ENCODE measurements around the gene LHX4.
A peak's percentile ranks its signal among the peaks of the same experiment; 100 is the strongest.

LHX4 gene

DNA sequence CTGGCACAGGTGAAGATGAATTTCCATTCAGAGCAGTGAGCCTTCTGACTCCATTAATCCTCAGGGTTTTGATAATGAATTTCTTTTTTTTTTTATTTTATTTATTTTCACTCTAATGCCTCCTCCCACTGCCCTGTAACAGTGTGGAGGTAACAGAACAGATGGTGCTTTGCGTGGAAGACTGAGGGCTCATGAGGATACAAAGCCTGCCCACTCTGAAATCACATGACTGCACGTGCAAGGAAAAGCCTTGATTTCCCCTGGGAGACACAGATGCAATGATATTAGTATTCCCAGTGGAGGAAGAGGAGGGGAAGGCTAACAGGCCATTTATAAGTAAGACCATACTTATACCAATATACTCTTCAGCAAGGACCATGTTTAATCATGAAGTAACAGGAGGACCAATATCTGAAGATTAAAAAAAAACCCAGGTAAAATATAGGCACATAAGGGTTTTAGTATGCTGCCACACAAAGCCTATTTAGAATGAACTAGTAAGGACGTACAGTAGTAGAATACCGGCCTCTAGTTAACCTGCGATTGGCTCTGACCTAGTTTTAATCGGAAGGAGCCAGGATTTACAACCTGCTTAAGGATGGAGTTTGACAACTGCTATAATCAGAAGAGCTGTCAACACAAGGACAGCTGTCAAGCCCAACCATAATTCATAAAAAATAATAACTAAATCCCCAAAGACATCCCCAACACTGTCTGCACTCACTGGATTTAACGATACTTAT is 69.6 kb downstream of the LHX4 start:
- DNase-seq (ENCODE audit: low read depth in 2 of 2), result no peak

DNA sequence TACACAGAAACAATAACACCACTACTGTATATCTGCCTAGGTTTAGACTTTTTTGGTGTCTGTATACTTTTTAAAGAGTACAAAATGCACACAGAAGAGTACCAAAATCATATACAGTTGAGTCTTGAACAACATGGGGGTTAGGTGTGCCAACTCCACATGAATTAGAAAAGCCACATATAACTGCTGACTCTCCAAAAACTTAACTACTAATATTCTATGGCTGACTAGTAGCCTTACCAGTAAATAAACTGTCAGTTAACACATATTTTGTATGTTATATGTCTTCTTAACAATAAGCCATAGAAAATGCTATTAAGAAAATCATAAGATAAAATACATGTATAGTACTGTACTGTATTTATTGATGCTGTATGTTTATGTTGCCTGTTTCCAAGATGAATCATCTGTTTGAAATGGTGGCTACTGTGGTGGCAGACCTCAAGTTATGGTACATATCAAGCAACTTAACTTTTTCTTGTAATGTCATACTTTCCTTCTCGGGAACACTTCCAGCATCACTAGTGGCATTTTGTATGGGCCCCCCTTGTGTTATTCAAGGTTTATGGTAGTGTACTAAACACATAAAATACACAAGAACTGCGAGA is 71.2 kb downstream of the LHX4 start:
- DNase-seq (ENCODE audit: low read depth in 2 of 2), result no peak

DNA sequence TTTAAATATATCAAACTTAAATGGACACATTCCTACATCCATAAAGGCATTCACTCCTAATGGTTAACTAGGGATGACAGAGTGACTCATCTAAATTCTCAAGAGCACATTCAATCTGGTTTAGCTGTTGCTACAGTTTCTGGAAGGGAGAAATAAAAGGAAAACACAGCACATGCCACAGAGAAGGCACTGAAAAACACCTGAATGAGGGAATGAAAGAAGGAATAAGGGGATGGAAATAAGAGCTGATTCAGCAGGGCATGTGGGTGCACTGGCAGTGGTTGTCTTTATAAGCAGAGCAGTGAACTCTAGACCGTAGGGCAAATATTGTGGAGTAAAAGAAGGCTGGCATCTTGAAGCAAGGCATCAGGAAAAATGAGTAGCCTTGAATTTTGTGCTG is 79.3 kb downstream of the LHX4 start:
- peak; percentile 26 to 45 for DNase-seq (ENCODE audit: low read depth in 2 of 2)

DNA sequence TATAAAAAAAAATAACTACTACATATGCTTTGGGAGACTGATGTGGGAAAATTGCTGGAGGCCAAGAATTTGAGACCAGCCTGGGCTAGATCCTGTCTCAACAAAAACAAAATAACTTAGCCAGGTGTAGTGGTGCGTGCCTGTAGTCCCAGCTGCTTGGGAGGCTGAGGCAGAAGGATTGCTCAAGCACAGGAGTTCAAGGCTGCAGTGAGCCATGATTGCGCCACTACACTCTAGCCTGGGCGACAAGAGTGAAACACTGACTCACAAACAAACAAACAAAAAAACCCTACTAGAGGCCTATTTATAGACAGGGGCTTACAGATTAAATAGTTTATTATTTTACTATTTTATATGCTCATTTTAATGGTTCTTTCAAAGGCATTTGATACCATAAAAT is 80.0 kb downstream of the LHX4 start:
- DNase-seq (ENCODE audit: low read depth in 2 of 2), result no peak

DNA sequence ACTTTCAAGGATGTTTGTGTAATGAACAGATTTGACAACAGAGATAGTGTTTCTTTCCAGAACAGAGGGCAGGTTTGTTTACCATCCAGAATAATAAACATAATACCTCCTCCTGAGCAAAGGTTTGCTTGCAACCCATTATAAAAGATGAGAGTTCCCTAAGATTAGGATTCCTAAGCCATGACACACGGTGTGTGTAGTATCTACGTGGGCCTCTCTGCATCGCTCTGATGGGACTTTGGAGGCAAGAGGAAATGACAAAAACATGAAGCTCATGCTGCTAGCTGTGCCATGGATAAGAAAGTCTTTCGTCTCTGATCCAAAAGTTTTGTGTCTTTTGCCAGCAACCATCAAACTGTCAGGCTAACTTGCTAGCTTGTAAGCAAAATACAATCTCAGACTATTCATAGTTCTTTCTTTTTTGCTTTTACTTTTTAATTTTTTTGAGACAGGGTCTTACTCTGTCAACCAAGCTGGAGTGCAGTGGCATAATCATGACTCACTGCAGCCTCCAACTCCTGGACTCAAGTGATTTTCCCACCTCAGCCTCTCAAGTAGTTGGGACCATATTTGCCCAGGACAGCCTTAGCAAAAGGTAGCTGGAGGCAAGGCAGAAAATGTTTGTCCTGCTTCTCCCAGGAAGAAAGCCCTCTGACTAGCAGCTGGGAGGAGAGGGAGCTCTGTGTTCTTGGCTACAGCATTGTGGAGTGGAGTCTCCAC is 81.1 kb downstream of the LHX4 start:
- no peak for DNase-seq (ENCODE audit: low read depth in 2 of 2)

DNA sequence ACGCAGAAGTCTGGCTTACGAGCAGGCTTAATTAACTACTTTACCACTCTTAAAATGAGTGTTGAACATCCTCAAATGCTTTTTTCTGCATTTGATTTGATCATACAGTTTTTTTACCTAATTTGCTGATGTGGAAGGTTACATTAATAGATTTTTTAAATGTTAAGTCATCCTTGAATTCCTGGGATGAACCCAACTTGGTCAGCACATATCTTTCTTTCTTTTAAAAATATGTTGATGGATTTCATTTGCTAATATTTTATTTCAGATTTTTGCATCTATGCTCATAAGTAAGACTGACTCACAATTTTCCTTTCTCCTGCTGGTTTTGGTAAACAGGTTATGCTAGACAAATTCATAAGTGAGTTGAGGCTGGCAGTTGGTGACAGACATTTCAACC is 82.9 kb downstream of the LHX4 start:
- DNase-seq (ENCODE audit: low read depth in 2 of 2), result no peak

DNA sequence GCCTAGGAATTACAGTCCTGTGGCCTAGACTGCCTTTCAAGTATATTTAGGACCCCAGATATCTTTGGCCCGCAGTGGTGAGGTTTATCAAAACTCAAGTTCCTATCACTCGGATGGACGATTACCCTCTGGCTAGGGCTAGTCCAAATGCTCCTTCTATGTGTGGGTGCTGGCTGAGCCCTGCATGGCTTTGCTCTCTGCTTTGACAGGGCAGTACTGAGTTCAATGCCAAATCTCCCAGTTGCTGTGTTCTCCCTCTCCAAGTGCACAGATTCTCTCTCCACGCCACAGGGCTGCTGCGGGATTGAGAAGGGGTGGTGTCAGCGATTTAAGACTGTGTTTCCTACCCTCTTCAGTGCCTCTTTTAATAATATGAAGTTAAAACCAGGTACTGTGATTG is 97.0 kb downstream of the LHX4 start:
- no peak for DNase-seq (ENCODE audit: low read depth in 2 of 2)
